ENCODE results near the gene TMEM51.

The TMEM51 gene

GRCh38 chr1:15159166-15159555 is 5.6 kb downstream of the TMEM51 start:
- Mint-ChIP-seq H3K27me3 (ENCODE audit: low read depth, poor library complexity) (peaks cover 20% of the 10 kb centered on the region), H3K27ac (no peak overlapping the region), H3K4me1 (peaks cover 51% of the 10 kb centered on the region), H3K9me3 (peaks cover under 1% of the 10 kb centered on the region), H3K36me3 (ENCODE audit: low read depth) (no peaks in the 10 kb centered on the region), H3K4me3 (no peak overlapping the region)
- TF ChIP-seq CTCF (IDR thresholded peaks at IDR 0.05): no peak
- DNase-seq: no peak

- Mint-ChIP-seq H3K4me3 (no peak overlapping the region), H3K36me3 (ENCODE audit: low read depth) (no peaks in the 10 kb centered on the region), H3K4me1 (peaks cover 42% of the 10 kb centered on the region), H3K9me3 (peaks cover 4% of the 10 kb centered on the region), H3K27me3 (ENCODE audit: low read depth, poor library complexity) (peaks cover 12% of the 10 kb centered on the region), H3K27ac (no peak overlapping the region)
- no peak for DNase-seq
- TF ChIP-seq CTCF (IDR thresholded peaks at IDR 0.05): no peak
Observed at GRCh38 chr1:15160626-15161025, 7.1 kb downstream of the TMEM51 start.

GRCh38 chr1:15167386-15167785 is 13.8 kb downstream of the TMEM51 start:
- no peaks in the 10 kb centered on the region for H3K36me3 Mint-ChIP-seq (ENCODE audit: low read depth)
- no peak for DNase-seq
- no peak overlapping the region for H3K4me3 Mint-ChIP-seq
- peaks cover 15% of the 10 kb centered on the region for H3K4me1 Mint-ChIP-seq
- peaks cover 4% of the 10 kb centered on the region for H3K9me3 Mint-ChIP-seq
- H3K27me3 Mint-ChIP-seq (ENCODE audit: low read depth, poor library complexity): peaks cover 6% of the 10 kb centered on the region
- no peak for TF ChIP-seq CTCF (IDR thresholded peaks at IDR 0.05)
- H3K27ac Mint-ChIP-seq: no peak overlapping the region

GRCh38 chr1:15168479-15168878 is 14.9 kb downstream of the TMEM51 start:
- peaks cover 22% of the 10 kb centered on the region for H3K4me1 Mint-ChIP-seq
- peaks cover 3% of the 10 kb centered on the region for H3K27me3 Mint-ChIP-seq (ENCODE audit: low read depth, poor library complexity)
- no peak for DNase-seq
- no peak overlapping the region for H3K27ac Mint-ChIP-seq
- H3K9me3 Mint-ChIP-seq: peaks cover 4% of the 10 kb centered on the region
- no peaks in the 10 kb centered on the region for H3K36me3 Mint-ChIP-seq (ENCODE audit: low read depth)
- H3K4me3 Mint-ChIP-seq: no peak overlapping the region
- no peak for TF ChIP-seq CTCF (IDR thresholded peaks at IDR 0.05)

- Mint-ChIP-seq H3K4me3 (no peak overlapping the region), H3K27ac (no peak overlapping the region), H3K36me3 (ENCODE audit: low read depth) (no peaks in the 10 kb centered on the region), H3K27me3 (ENCODE audit: low read depth, poor library complexity) (peaks cover 3% of the 10 kb centered on the region), H3K9me3 (no peaks in the 10 kb centered on the region), H3K4me1 (peaks cover 33% of the 10 kb centered on the region)
- no peak for TF ChIP-seq CTCF (IDR thresholded peaks at IDR 0.05)
- no peak for DNase-seq
Observed at GRCh38 chr1:15170071-15170470, 16.5 kb downstream of the TMEM51 start.

GRCh38 chr1:15171271-15171908 is 17.8 kb downstream of the TMEM51 start:
- no peaks in the 10 kb centered on the region for H3K9me3 Mint-ChIP-seq
- peaks cover 3% of the 10 kb centered on the region for H3K27me3 Mint-ChIP-seq (ENCODE audit: low read depth, poor library complexity)
- H3K4me3 Mint-ChIP-seq: no peak overlapping the region
- no peaks in the 10 kb centered on the region for H3K36me3 Mint-ChIP-seq (ENCODE audit: low read depth)
- H3K4me1 Mint-ChIP-seq: peaks cover 33% of the 10 kb centered on the region
- TF ChIP-seq CTCF (IDR thresholded peaks at IDR 0.05): no peak
- no peak for DNase-seq
- no peak overlapping the region for H3K27ac Mint-ChIP-seq
